K562 treated with DMSO at 1 percent for 12 hours (cell line): ENCODE measurements around the gene C1RL. TPM values are rescaled to one million over a fixed set of nuclear protein-coding genes. Genes with fewer than 3 reads are reported as not detected.

Experiments
- total RNA-seq: library from RNA; unstranded; fragments of 300-600 nt; gene quantifications from 2 replicates; pipeline ENCODE4 v1.2.3, GENCODE V29; 2022; ENCODE audit not compliant: insufficient read depth

C1RL gene
- 5.0 and 16.1 TPM in 2 replicates for total RNA-seq

GRCh38 chr12:7108796-7109571, at the start of gene C1RL:
TSS of gene C1RL (minus strand) at chr12:7109214. CDS start at chr12:7109180, 34 bp downstream.

DNA sequence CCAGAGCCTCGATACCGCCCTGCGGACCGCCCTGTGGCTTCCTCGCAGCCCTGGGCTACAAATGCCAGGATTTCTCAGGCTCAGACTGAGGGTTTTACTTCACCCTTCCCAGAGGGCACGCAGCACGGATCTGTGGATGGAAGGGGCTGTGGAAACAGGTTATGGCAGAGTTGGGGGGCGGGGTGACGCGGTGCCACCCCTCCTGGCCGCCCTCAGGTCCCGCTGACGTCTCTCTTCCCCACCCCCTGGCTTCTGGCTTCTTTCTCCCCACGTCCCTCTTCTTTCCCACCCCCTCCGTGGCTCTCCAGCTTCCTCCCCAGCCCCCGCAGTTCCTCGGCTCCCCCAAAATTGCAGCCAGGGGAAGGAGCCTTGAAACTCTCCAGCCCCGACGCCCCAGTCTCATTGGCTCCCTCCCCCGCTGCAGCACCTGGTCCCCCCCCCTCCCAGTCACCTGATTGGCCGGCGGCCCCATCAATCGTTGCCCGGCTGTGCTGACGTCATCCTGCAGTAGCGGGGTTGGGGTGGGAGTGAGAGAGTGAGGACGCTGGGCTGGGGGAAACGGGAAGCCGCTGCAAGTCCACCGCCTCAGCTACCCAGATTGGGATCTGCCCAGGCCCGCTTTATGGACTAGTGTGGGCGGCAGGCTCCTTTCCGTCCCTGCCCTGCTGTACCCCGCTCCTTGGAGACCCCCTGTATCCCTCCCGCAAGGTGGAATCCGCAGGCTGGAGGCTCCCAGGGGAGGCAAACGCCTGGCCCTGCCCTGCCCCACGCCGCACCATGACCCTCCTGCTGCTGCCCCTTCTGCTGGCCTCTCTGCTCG, 21.1 kb upstream of the C1RL start, which contains the start of gene CLSTN3:
CLSTN3 (plus strand) TSS at position 500 of the 820 bp plus-strand sequence; CDS start at position 778, 278 bp downstream.

GRCh38 chr12:7128681-7129286, 19.8 kb upstream of the C1RL start, which contains the start of gene RBP5:
TSS of gene RBP5 (minus strand) at chr12:7128889. CDS start at chr12:7128775, 114 bp downstream.

DNA sequence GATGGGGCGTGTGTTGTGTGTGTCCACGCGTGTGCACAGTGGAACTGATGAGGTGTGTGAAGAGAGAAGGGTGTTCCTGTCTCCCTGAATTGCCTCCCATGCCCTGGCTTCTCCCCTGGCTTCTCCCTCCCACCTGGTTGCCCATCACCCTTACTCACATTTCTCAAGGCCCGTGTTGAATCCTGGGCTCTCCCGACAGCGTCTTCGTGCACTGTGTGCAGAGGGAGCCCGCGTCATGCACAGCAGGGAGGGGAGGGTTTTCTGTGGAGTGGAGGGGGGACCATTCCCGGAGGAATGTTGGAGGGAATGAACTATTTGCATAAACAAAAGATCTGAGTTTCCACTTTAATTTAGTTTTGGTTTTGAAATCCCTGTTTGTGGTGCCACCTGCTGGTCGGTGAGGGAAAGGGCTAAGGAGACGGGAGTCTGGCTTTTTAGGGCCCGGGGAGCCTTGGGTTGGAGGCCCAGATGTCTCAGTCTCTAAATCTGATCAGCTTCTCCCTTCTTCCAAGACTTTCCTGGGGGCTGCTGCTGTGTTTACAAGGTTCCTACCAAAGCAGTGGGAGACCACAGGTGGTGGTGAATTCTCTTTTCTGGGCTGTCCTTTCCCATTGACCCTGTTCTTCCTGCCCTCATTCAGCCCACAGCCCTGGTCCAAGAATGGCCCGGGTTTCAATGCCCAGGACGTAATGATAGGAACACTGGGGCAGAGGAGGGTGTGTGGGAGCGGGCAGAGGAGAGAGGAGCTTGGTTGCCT, 16.6 kb downstream of the C1RL start, which contains the start of gene C1R:
C1R (minus strand) TSS at position 217 of the 757 bp plus-strand sequence; CDS start at position 160, 57 bp downstream.

DNA sequence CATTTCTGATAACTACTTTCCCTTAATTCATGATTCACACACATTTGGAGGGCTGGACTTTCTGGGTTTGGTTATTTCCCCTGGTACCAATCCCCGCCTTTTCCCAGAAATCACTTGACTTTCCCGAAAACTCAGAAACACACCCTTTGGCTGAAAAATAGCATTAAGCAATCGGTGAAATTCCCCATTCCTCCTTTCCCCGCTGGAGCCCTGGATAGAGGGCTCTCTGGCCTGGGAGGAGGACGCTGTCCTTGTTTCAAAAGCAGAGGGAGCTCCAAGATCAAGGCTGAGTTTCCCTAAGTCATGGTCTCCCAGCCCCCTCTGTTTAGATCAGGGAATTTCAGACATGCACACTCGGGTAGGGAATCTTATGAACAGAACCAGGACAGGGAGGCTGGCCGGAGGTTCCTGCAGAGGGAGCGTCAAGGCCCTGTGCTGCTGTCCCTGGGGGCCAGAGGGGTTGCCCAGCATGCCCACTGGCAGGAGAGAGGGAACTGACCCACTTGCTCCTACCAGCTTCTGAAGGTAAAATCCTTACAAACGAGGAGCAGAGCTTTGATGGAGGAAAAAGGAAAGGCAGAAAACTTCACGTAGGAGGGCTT, 48.6 kb downstream of the C1RL start, which contains the start of gene C1S:
C1S (plus strand) TSS at position 366 of the 602 bp plus-strand sequence. CDS start 1,195 bp downstream, outside the sequence.

Other genes starting within 250 kb of the C1RL start
- 410 and 515 TPM in 2 replicates for gene TPI1, start 241.7 kb downstream of the C1RL start, total RNA-seq
- gene SPSB2, start 235.9 kb downstream of the C1RL start, total RNA-seq: 5.4 and 6.6 TPM in 2 replicates
- 4.7 and 13.1 TPM in 2 replicates for gene LRRC23, start 204.4 kb downstream of the C1RL start, total RNA-seq
- 29.5 and 40.4 TPM in 2 replicates for gene ENO2, start 194.6 kb downstream of the C1RL start, total RNA-seq
- 15.3 and 39.8 TPM in 2 replicates for gene ATN1, start 181.3 kb downstream of the C1RL start, total RNA-seq
- not detected in 2 replicates for gene RNU7-1, start 165.4 kb downstream of the C1RL start, total RNA-seq
- 403 and 716 TPM in 2 replicates for gene C12orf57, start 165.2 kb downstream of the C1RL start, total RNA-seq
- 8.0 and 8.3 TPM in 2 replicates for gene PTPN6, start 157.9 kb downstream of the C1RL start, total RNA-seq
- gene PHB2, start 138.6 kb downstream of the C1RL start, total RNA-seq: 261 and 278 TPM in 2 replicates
- 14.9 and 18.5 TPM in 2 replicates for gene EMG1, start 138.3 kb downstream of the C1RL start, total RNA-seq
- gene LPCAT3, start 90.7 kb downstream of the C1RL start, total RNA-seq: 13.6 and 38.4 TPM in 2 replicates
- gene C1S, start 48.5 kb downstream of the C1RL start, total RNA-seq: 2.8 TPM in 1 of 2 replicates, not detected in the other
- 2.8 and 5.8 TPM in 2 replicates for gene C1R, start 16.8 kb downstream of the C1RL start, total RNA-seq
- 3.2 and 3.7 TPM in 2 replicates for gene RBP5, start 19.7 kb upstream of the C1RL start, total RNA-seq
- gene CLSTN3, start 21.2 kb upstream of the C1RL start, total RNA-seq: 7.7 and 18.4 TPM in 2 replicates
- gene PEX5, start 80.5 kb upstream of the C1RL start, total RNA-seq: 13.3 and 18.6 TPM in 2 replicates
- 0.30 TPM in 1 of 2 replicates, not detected in the other for gene ACSM4, start 194.9 kb upstream of the C1RL start, total RNA-seq